Activated T-helper 9 cell treated with anti-CD3 and anti-CD28 coated beads, Interleukin-2, amount 50 U/mL, for 16 hours (primary cell): ENCODE results near the gene MCUB.
"Not testable (repeated sequence)": the region's sequence is repeated elsewhere in the genome, so short reads cannot be mapped to it uniquely, and the experiment has no call there.

Source experiments
- DNase-seq: peaks from one replicate; pipeline ENCODE4 v3.0.0-alpha.2; 2020; ENCODE audit warnings: low read depth

The MCUB gene

DNA sequence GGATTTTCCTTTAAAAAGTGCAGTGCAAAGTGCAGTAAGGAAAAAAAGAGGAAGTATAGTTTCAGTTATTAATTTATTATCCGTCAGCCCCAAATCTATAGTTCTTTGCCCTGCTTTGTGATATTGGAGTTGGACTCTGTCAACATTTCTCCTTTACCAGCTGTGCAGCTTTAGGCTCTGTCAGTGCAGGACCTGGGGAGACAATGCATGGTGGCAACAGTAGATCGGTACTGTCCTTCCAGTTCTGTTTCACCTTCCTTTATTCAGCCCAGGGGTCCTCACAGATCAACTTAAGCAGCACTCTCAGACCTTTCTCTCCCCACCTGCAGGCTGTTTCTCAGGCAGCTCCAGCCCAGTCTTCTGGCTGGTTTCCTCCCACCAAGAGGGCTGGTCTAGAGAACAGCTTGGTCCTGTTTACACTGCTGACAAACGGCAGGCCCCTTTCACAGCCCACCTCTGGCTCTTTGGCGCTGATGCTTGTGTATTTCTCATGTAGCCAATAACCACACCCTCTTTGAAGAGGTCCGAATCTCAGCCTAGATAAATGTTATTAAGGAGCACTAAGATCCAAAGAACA is 71.6 kb downstream of the MCUB start:
- no peak for DNase-seq

DNA sequence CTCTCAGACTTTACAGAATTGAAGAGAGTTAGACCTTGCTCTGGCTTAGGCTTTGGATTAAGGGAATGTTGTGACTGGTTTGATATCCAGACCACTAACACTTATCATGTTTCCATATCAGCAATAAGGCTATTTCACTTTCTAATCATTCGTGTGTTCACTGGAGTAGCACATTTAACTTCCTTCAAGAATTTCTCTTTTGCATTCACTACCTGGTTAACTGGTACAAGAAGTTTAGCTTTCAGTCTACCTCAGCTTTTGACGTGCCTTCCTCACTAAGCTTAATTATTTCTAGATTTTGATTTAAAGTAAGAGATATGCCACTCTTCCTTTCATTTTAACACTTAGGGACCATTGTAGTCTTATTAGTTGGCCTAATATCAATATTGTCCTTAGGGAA is 80.6 kb downstream of the MCUB start:
- DNase-seq = no peak

DNA sequence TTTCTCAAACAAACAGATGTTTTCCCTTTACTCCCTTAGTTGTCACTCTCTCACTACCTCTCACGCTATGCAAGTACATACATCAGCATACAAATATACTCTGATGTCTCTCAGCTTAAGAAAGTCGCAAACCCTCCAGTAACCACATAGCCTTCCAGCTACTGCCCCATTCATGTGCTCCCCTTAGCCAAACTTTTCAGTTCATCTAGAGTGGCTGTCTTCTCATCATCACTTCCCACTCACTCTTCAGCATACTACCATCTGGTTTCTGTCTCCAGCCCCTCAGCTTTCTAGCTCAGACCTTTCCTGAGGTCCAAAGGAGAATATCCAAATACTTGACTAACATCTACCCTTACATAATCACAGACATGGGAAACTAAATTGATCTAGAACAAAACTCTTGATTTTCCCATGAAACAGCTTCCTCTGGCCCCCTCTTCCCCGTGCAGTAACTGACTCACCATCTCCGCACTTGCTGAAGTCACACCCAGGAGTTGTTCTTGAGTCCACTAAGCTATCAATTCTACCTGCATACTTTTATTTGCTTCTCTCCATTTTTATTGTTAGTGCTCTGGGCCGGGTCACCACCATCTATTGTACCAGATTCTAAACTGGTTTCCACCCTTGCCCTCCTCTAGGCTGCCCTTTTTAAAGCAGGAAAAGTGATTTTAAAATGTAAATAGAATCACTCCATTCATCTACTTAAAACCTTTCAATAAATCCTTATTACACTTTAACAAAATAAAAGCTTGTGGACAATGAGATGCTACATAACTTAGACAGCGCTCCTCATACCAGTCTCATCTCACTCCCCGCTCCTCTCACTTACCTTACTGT is 86.0 kb downstream of the MCUB start:
- DNase-seq = no peak

- no peak for DNase-seq
These were observed 88.4 kb downstream of the MCUB start for GRCh38 chr4:109648266-109648996.

- no peak for DNase-seq
These were observed 89.0 kb downstream of the MCUB start for GRCh38 chr4:109648997-109649575.

GRCh38 chr4:109649872-109650271 is 89.8 kb downstream of the MCUB start:
- no peak for DNase-seq

DNA sequence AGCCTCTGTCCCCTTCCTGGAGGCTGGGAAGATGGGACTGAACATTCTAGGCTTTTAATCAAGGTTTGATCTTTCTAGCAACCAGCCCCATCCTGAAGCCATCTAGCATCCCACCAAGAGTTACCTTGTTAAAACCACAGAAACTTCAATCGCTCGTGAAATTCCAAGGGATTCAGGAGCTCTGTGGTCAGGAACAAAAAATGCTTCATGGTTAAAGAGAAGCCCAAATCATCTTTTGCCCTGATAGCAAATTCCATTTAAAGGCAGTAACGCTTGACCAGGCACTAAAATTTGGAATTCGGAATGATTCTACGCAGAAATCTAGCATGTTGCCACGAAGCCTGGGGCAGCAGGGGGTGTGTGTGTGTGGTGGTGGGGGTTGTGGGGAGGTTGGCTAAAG is 95.3 kb downstream of the MCUB start:
- no peak for DNase-seq

GRCh38 chr4:109657854-109658418 is 97.9 kb downstream of the MCUB start:
- DNase-seq = no peak

- DNase-seq = no peak
These were observed 98.9 kb downstream of the MCUB start for GRCh38 chr4:109658871-109659410.

GRCh38 chr4:109662116-109662515 is 102.1 kb downstream of the MCUB start:
- DNase-seq = no peak

DNA sequence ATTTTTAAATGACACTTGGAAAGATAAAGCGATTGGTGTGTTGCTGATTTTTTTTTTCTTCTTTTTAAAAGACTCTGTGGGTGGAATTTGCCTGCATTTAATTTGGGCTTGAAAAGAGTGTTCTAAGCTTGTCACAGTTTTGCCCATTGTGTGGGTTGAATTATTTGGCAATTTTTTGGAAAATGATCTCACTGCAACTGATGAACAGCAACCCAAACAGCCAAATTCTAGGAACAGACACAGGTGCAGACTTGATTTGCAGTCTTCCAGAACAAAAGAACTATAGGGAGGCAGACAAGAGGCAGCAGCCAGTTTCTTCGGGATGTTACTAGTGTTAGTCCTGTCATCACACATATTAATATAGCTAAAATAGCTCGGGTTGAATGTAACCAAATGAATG is 102.7 kb downstream of the MCUB start:
- no peak for DNase-seq

DNA sequence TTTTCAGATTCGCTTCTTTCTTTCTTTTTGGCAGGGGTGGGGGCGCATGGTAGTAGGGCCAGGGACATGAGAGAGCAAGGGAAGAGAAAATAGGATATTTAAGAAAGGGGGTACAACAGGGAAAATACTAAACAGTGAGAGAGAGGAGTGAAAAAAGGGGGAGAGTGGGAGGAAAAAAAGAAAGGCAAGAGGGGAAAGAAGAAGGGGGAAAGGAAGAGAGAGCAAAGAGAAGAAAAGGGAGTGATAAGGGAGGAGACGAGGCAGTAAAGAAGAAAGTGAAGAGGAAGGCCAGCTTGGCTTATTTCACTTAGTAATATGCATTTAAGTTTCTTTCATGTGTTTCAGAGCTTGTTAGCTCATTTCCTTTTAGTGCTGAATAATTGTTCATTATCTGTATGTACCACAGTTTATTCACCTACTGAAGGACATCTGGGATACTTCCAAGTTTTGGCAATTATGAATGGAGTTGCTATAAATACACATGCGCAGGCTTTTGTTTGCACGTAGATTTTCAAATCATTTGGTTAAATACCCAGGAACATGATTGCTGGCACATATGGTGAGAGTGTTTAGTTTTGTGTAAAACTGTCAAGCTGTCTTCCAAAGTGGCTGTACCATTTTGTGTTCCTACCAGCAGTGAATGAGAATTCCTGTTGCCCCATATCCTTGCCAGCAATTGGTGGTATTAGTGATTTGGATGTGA is 105.9 kb downstream of the MCUB start:
- DNase-seq = no peak

GRCh38 chr4:109671350-109671749 is 111.3 kb downstream of the MCUB start:
- DNase-seq = no peak

GRCh38 chr4:109672169-109672930 is 112.3 kb downstream of the MCUB start:
- no peak for DNase-seq

DNA sequence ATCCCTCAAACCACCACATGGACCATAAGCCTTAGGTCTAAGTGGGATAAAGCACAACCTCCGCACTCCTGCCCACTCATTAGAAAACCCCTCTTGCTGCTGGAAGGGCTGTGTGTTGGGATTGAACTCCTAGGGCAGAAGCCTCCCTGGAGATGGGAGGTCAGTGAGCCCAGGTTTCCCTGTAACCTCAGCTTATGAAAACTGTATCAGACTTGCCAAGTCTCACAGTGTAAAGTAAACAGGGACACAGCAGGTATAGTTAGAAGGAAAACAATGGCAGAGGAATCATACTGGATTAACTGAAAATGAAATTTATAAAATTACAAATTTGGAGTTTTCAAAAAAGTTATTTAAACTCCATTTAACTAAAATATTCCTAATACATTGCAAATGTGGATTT is 113.3 kb downstream of the MCUB start:
- DNase-seq = no peak

DNA sequence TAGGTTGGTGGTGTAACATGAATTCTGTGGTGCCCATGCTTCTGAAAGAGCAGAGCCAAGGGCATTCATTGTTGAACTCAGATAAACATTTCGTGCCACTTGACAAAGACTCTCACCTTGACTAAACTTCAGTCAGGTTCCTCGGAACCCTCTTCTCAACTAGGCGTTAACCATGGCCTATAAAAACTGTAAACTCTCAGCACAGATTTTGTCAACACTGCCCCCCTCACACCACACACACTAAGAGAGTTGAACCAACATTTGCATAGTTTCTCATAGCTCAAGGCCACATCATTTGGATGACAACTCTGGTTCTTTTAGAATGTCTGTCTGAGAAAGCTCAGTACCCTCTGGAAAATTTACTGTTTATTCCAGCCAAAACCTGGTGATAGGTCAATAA is 115.1 kb downstream of the MCUB start:
- DNase-seq = no peak

DNA sequence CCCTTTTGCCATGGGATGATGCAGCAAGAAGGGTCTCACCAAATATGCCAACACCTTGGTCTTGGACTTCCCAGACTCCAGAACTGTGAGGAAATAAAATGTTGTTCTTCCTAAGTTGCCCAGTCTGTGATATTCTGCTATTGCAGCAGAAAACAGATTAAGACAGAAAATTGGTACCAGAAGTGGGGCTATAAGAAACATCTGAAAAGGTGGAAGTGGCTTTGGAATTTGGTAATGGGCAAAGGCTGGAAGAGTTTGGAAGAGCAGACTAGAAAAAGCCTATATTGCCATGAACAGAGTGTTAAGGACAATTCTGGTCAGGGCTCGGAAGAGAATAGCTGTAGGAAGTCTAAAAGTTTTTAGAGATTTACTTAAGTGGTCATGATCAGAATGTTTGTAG is 115.8 kb downstream of the MCUB start:
- DNase-seq = no peak

DNA sequence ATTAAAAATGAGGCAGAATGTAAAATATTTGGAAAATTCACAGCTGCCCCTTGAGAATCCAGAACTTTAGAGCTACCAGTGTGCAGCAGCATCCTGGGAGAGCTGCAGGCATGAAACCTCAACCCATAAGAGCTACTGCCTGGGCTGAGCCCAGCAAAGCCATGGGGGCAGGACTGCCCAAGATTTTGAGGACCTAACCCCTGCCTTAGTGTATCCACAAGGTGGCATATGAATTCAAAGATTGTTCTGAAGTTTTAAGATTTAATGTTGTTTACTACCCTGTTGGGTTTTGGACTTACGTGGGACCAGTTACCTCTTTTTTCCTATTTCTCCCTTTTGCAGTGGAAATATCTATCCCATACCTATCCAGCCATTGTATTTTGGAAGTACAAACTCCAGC is 116.8 kb downstream of the MCUB start:
- DNase-seq = no peak

DNA sequence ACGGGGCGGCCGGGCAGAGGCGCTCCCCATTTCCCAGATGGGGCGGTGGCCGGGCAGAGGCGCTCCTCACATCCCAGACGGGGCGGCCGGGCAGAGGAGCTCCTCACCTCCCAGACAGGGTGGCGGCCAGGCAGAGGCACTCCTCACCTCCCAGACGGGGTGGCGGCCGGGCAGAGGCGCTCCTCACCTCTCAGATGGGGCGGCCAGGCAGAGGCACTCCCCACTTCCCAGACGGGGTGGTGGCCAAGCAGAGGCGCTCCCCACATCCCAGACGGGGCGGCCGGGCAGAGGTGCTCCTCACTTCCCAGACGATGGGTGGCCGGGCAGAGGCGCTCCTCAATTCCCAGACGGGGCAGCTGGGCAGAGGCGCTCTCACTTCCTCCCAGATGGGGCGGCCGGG is 118.4 kb downstream of the MCUB start:
- not testable (repeated sequence) for DNase-seq

GRCh38 chr4:109678925-109679324 is 118.9 kb downstream of the MCUB start:
- not testable (repeated sequence) for DNase-seq

DNA sequence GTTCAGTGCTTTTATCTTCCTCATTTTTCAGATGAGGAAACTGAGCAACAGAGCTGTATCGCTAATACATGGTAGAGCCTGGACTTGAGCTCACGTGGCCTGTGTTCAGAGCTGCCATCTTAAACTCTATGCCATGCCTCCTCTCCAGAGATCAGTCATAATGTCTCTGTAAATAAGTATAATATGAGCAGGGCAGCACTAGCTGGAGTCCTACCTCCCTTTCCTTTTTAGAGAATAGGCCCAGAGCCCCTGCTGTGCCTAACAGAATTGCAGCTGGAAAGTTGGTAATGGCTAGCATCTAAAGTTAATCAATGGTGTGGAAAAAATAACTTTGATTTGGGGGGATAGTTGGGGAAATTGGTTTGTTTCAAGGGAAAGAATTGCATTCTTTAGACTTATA is 122.8 kb downstream of the MCUB start:
- no peak for DNase-seq
